ENCODE results near the gene IL6.
"Not testable (repeated sequence)": the region's sequence is repeated elsewhere in the genome, so short reads cannot be mapped to it uniquely, and the experiment has no call there.

Gene IL6

DNA sequence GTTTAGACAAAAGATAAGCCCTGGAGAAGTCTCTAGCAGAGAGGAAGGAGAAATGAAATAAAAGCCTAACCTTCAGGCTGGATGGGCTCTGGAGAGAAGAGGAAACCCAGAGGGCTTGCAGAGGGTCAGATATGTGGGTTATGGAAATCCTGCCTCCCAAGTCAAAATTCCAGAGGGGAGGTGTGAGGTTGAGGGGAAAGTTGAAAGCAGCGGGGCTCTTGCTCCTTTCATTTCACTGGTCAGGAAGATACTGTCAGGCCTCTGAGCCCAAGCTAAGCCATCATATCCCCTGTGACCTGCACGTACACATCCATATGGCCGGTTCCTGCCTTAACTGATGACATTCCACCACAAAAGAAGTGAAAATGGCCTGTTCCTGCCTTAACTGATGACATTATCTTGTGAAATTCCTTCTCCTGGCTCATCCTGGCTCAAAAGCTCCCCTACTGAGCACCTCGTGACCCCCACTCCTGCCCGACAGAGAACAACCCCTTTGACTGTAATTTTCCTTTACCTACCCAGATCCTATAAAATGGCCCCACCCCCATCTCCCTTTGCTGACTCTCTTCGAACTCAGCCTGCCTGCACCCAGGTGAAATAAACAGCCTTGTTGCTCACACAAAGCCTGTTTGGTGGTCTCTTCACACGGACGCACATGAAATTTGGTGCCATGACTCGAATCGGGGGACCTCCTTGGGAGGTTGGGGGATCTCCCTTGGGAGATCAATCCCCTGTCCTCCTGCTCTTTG, 23.7 kb upstream of the IL6 start:
- DNase-seq; intact Hi-C loops (cut with DNase I): not testable (repeated sequence)

DNA sequence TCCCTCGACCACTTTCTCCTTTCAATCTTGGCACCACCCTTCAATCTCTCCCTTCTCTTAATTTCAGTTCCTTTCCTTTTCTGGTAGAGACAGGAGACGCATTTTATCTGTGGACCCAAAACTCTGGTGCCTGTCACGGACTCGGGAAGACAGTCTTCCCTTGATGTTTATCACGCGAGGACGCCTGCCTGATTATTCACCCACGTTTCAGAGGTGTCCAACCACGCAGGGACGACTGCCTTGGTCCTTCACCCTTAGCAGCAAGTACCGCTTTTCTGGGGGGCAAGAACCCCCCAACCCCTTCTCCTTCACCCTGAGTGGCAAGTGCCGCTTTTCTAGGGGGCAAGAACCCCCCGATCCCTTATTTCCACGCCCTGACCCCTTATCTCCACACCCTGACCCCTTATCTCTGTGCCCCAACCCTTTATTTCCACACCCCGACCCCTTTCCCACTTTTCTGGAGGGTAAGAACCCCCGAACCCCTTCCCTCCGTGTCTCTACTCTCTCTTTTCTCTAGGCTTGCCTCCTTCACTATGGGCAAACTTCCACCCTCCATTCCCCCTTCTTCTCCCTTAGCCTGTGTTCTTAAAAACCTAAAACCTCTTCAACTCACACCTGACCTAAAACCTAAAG, 22.9 kb upstream of the IL6 start:
- intact Hi-C loops (cut with DNase I); DNase-seq: not testable (repeated sequence)

DNA sequence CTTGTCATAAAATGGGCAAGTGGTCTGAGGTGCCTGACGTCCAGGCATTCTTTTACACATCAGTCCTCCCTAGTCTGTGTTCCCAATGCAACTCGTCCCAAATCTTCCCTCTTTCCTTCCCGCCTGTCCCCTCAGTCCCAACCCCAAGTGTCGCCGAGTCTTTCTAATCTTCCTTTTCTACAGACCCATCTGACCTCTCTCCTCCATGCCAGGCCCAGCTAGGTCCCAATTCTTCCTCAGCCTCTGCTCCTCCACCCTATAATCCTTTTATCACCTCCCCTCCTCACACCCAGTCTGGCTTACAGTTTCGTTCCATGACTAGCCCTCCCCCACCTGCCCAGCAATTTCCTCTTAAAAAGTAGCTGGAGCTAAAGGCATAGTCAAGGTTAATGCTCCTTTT, 22.3 kb upstream of the IL6 start:
- DNase-seq; intact Hi-C loops (cut with DNase I): not testable (repeated sequence)

DNA sequence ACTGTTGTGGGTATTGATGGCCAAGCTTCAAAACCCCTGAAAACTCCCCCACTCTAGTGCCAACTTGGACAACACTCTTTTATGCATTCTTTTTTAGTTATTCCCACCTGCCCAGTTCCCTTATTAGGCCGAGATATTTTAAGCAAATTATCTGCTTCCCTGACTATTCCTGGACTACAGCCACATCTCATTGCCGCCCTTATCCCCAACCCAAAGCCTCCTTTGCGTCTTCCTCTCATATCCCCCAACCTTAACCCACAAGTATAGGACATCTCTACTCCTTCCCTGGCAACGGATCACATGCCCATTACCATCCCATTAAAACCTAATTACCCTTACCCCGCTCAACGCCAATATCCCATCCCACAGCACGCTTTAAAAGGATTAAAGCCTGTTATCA, 21.1 kb upstream of the IL6 start:
- intact Hi-C loops (cut with DNase I); DNase-seq: not testable (repeated sequence)

- DNase-seq; intact Hi-C loops (cut with DNase I): not testable (repeated sequence)
Observed at GRCh38 chr7:22707026-22707691, 19.8 kb upstream of the IL6 start.

DNA sequence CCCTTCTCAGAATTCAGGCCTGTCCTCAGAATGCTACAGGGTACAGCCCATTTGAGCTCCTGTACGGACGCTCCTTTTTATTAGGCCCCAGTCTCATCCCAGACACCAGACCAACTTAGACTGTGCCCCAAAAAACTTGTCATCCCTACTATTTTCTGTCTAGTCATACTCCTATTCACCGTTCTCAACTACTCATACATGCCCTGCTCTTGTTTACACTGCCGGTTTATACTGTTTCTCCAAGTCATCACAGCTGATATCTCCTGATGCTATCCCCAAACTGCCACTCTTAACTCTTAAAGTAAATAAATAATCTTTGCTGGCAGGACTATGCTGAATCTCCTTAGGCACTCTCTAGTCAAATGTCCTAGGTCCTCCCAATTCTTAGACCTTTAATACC, 18.8 kb upstream of the IL6 start:
- DNase-seq; intact Hi-C loops (cut with DNase I): not testable (repeated sequence)

GRCh38 chr7:22708677-22709061, 18.3 kb upstream of the IL6 start:
- intact Hi-C loops (cut with DNase I); DNase-seq: not testable (repeated sequence)

GRCh38 chr7:22709062-22709829, 17.8 kb upstream of the IL6 start:
- intact Hi-C loops (cut with DNase I); DNase-seq: not testable (repeated sequence)

- intact Hi-C loops (cut with DNase I): no loop called here
Observed at GRCh38 chr7:22709857-22710256, 17.1 kb upstream of the IL6 start.

GRCh38 chr7:22712999-22713398, 14.0 kb upstream of the IL6 start:
- intact Hi-C loops (cut with DNase I): no loop called here
- DNase-seq: no peak

More at GRCh38 chr7:22709857-22710256, 17.1 kb upstream of the IL6 start:
- no peak for DNase-seq

DNA sequence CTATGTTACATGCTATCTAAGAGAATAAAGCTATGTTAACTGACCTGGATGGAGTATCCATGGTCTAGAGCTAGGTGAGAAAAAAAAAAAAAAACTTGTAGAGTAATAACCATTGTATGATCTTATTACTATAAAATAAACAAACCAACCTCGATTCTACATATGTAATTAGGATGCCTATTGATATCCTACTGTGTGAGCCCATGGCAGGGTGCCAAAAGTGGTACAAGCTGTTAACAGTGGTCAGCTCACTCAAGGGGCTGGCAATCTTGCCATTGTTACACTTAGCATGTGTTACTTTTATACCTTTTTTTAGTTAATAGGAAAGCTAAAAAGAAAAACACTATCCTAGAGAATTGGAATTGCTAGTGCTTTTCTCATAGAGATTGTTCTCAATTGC, 13.5 kb upstream of the IL6 start:
- no peak for DNase-seq
- intact Hi-C loops (cut with DNase I): no loop called here

DNA sequence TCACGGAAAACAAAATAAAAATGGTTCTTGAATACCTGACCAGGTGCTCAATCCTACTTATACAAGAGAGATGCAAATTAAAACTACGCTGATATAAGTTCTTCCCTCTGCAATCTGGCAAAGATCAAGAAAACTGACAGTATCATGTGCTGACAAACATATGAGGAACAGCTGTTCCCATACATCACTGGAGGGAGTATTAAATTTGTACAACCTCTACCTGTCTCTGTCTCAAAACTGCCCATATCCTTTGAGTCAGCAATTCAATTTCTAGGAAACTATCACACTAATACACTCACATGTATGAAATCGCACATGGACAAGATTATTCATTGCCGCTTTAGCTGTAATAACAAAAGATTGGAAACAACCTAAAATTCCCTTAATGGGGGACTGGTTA, 11.0 kb upstream of the IL6 start:
- intact Hi-C loops (cut with DNase I): no loop called here
- no peak for DNase-seq

GRCh38 chr7:22717760-22718159, 9.2 kb upstream of the IL6 start:
- intact Hi-C loops (cut with DNase I): no loop called here
- DNase-seq: no peak

- no peak for DNase-seq
- intact Hi-C loops (cut with DNase I): no loop called here
Observed at GRCh38 chr7:22718200-22718711, 8.7 kb upstream of the IL6 start.

DNA sequence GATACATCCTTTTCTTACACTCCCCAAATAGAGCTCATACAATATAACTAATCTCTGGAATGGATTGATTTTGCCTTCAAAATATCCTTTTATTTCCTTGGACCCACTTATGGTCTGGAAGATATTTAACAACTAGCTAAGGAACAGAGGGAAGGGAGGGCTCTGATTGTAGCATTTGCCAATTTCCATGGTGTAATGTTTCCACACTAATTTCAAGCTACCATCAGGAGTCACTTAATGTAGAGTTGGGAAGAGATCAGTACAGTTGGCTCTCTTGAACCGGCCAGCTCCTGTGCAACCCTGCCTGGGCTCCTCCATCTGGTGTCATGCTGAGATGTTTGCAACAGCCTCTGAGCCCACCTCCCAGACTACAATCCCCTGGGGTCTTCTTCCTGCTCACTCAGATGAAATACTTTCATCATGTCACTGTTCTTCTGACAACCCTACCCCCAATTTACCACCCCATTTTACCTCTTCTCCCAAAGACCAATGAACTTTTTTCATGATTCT, 8.0 kb upstream of the IL6 start:
- intact Hi-C loops (cut with DNase I): no loop called here
- DNase-seq: no peak

DNA sequence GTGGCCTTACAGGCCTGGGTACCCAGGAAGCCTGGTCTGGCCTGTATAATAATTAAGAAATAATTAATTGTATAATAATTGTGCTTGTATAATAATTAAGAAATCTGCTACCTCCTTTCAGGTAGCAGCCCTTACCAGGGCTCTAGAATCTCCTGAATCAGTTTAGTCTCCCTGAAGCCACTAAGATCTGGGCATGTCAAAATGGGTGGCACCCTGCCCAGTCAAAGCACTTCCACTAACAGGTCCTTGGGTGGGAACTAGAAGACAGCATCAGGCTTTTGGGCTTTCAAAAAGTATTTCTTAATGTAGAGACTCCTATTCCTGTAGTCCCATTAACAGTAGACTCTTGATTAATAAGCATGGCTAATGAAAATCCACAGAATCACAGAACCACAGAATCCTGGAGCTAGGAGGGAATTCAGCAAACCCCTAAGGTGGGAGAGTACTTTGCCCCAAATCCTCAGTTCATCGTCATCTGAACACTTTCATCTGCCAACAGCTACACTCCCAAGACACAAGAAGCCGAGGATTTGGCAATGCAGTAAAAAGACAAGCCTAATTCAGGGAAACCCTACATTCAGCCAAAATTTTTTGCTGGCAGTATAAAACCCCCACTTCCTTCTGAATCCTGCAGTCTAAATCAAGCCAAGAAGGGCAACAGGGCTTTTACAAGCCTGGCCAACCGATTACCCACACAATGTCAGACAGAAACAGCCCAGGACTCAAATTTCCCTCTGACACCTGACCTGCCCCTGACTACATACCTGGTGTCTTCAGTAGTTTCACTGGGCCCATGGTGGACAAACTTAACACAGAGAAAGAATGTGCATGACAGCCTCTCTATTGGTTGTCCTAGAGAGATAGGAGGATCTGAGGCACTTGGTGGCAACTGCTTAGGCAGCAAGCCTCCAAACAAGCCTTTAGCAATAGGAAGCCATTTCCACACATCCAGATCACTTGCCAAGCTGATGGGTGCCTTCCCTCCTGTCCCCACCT, 5.9 kb upstream of the IL6 start:
- intact Hi-C loops (cut with DNase I): loop anchor here (10.0 kb wide), 1 partner anchor 334 kb away; no protein-coding TSS in a partner anchor
- DNase-seq: no peak

- intact Hi-C loops (cut with DNase I): loop anchor here (10.0 kb wide), 1 partner anchor 332 kb away; no protein-coding TSS in a partner anchor
- DNase-seq: no peak
Observed at GRCh38 chr7:22722536-22723180, 4.3 kb upstream of the IL6 start.

DNA sequence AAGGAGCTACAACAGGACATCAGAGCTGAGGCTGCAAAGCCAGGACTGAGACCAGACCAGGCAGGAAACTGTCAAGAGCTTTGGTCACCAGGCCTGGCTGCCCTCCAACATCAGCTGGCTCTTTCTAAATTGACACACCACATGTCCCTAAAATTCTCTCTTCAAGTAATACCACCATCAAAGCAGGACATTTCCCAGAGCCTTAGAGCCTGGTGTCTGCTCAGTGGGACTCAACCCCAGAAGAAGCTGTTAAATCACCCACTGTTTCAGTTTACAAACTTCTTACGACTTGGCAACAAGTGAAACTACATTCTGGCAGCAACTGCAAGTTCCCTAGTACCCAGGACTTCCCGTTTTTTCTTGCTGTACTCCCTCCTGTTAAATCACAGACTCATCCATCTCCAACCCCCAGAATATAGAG, 3.8 kb upstream of the IL6 start:
- peak in 6 of 10 donors; percentile 20 to 86 (median 42) for DNase-seq
- intact Hi-C loops (cut with DNase I): loop anchor here (10.0 kb wide), 1 partner anchor 332 kb away; no protein-coding TSS in a partner anchor
